NOMO-1 (cell line): ENCODE measurements around the gene SRSF7.
"Not testable (repeated sequence)": the region's sequence is repeated elsewhere in the genome, so short reads cannot be mapped to it uniquely, and the experiment has no call there.

Experiments used
- DNase-seq, 2 experiments: peaks; one replicate each; lab custom pipeline; 2025; ENCODE audit not compliant: unreplicated experiment in 2 of 2; lab: John Stamatoyannopoulos, UW

The SRSF7 gene

DNA sequence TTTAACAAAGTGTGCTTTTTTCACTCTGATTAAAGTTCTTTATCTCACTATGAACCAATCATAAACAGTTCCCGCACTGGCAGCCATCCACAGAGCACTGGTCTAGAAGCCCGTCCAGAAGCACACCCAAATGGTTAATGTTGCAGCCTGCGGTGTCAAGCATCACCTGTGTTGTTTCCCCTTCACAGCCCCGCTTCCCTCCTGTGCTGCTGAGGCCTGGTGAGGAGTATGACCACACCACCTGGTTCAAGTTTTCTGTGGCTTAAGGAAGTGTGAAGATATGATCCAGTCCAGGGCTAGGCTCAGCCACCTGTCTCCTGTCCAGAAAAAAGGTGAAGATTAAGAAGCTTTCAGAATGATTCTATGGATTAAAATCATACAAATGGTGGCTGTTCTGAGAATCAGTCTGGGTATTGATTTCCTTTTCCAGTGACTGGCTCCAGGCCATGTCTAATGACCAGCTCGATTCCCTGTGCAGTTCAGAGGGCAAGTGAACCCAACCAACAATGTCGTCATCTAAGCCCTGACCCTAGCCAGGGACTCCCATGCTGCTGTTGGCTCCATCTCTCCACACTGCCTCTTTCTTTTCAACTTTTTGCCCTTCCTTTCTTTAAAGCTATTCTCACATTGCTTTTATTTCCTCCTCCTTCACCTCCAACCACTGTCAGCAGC lies 17.7 kb downstream of the SRSF7 start:
- DNase-seq: no peak

DNA sequence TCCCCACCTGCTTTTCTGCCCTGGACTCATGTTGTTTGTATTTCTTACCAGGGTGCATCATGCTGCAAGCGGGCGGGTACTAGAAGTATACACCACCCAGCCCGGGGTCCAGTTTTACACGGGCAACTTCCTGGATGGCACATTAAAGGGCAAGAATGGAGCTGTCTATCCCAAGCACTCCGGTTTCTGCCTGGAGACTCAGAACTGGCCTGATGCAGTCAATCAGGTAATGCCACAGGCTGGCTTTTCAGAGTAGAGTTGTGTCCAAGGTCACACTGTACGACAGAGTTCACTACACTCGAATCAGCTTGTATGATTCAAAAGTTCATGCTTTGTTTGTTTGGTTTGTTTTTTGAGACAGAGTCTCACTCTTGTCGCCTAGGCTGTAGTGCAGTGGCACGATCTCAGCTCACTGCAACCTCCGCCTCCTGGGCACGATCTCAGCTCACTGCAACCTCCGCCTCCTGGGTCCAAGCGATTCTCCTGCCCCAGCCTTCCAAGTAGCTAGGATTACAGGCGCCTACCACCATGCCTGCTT lies 19.4 kb downstream of the SRSF7 start:
- DNase-seq: no peak

DNA sequence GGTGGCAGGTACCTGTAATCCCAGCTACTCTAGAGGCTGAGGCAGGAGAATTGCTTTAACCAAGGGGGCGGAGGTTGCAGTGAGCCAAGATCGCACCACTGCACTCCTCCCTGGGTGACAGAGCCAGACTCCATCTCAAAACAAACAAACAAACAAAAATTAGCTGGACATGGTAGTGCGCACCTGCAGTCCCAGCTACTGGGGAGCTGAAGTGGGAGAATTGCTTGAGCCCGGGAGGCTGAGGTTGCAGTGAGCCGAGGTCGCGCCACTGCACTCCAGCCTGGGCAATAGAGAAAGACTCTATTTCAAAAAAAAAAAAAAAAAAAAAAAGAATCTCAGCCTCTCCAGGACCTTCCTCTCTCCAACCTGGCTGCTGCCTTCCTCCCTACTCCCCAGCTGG lies 20.1 kb downstream of the SRSF7 start:
- DNase-seq: no peak

DNA sequence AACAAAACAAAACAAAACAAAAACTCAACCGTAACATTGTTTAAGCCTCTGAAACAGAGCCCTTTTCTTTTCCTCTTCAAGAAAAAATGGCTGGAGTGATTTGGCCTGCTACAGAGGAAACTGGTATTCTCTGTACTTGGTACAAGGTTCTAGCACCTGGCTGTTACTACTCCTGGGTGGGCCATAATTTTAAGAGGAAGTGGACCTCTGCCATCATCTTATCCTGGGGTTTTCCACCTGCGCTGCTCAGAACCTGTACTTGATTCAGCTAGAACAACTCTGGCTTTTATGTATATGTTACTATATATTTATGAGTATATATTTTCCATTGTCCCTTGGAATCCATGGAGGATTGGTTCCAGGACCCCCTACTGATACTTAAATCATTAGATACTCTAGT lies 22.5 kb downstream of the SRSF7 start:
- DNase-seq: no peak

DNA sequence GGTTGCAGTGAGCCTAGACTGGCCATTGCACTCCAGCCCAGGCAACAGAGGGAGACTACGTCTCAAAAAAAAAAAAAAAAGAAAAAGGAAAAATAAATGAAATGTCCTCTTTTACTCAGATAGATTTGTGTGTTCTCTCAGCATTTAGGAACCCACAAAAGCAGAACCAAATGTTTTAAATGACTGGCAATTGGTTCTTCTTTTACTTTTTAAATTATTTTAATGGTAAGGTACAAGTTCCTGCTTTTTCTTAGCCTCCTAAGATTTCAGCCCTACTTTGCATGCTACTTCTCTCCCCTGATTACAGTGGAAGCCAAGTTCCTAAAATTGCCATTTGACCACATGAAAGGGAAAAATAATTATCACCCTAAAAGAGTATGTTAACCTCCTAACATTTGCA lies 23.5 kb downstream of the SRSF7 start:
- DNase-seq: peak in 1 of 2 experiments; percentile 31

DNA sequence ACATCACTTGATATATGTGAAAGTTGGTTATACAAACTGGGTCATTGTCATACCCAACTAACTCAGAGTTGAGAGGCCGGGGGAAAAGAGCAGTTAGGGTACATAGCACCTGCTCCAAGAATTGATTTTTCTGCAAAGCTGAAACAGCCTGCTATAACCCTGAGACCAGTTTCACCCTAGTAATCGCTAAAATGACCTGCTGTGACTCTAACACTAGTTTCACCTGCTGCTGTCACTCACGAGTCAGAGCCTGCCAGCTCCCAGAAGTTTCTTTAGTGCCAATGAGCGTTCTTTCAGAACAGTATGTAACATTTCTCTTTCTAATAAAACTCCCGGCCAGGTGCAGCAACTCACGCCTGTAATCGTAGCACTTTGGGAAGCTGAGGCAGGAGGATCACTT lies 28.0 kb downstream of the SRSF7 start:
- no peak for DNase-seq

DNA sequence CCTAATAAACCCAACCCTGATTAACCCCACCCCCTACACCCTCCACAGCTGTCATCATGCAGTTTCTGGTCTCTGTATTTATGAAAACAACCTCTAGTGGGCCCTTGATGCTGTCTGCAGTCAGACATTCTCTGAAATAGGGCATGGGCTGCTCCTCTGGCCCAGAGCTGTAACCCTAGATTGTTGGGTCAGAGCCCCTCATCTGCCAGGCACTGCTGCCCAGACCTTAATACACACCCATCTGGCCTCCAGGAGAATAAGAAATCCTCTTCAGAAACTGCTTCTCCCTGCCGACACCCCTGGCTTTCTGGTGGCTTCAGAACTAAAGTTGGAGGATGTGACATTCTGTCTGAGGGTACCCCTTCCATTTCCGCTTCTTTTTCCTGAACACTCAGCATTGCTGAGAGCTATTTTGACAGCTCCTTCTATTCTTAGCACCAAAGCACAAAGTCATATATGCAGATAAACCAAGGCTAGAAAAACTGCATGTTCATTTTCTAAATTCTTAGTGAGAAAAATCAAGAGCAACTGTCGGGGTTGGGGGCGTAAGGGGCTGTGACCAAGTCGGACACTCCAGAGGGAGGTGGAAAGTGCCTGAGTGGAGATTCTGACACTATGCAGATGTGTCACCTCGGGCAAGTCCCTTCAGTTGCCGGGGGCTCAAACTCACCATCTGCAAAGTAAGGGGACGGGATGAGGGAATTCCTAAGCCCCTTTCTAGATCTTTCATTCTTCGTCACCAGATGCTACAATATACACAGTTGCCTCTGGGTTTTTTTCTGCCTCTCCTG lies 28.7 kb downstream of the SRSF7 start:
- no peak for DNase-seq

DNA sequence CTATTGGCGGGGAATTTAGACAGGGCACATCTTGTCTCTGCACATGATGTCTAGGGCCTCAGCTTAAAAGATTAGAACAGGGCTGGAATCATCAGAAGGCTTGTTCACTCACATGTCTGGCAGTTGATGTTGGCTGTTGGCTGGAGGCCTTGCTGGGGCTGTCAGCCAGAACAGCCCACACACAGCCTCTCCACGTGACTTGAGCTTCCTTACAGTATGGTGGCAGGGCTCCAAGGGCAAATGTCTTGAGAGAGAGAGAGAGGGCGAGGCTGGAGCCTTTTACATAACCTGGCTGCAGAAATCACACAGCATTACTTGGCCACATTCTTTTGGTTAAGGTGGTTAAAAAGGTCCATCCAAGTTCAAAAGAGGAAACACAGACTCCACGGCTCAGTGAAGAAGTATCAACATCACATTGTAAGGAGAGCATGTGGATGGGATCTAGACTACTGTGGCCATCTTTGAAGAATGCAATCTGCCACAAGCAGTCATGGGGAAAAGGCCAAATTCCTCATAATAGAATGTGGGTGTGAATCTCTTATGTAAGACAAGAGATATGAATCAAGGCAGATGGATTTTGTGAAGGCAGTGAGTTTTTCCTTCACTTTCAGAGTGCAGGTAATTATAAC lies 30.4 kb downstream of the SRSF7 start:
- no peak for DNase-seq

DNA sequence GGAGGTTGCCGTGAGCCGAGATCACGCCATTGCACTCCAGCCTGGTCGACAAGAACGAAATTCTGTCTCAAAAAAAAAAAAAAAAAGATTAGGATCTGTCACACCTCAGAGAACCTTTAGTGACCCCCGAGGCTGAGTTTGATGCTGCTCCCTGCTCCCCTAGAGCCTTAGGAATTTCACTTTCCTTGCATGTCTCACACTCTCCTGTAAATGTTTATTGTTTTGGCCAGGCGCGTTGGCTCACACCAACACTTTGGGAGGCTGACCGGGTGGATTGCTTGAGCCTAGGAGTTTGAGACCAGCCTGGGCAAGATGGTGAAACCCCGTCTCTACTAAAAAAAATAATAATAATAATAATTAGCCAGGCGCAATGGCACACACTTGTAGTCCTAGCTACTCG lies 31.5 kb downstream of the SRSF7 start:
- DNase-seq: no peak

DNA sequence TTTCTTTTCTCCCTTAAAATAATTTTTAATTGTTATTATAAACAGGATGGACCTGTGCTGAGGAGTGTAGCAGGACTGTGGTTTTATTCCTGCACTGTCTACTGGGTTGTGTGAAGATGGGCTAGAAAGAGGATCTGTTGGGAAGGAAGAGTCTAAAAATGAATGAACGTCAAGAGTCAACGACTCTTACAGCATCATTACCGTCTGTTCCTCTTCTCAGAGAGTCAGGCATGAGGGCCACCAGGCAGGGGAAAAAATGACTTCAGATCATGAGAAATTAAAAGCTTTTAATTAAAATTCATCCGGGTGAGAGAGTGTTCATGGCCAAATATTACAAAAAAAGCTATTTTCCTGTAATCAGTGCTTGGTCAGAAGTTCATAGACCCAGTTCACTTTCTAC lies 32.6 kb downstream of the SRSF7 start:
- DNase-seq: no peak

DNA sequence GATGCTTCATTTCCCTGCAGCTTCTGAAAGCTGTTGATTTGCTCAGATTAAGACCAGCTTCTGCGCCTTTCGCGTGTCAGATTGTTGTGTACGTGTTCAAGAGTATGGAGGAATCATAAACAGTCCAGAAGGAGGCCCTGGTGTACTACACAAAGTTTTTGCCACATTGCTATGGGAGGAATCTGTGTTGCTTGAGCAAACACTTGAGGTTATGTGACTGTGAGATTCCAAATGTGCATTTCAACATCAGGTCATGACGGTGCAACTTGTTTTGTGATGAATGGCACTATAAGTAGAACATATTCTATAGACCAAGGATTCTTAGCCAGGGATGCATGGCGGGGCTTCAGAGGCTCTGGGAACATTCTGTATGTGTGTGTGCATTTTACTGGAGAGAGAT lies 35.0 kb downstream of the SRSF7 start:
- peak in 1 of 2 experiments; percentile 31 for DNase-seq

DNA sequence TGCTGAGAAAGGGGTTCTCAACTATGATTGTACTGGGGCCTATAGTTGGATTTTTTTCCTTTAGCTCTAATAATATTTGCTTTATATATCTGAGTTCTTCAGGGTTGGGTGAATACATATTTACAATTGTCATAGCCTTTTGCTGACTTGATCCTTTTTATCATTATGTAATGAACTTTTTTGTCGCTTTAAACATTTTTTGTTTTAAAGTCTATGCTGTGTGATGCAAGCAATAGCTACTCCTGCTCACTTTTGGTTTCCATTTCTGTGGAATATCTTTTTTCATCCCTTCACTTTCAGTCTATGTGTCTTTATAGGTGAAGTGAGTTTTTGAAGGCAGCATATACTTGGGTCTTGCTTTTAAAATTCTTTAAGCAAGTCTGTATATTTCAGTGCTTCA lies 36.2 kb downstream of the SRSF7 start:
- not testable (repeated sequence) for DNase-seq

DNA sequence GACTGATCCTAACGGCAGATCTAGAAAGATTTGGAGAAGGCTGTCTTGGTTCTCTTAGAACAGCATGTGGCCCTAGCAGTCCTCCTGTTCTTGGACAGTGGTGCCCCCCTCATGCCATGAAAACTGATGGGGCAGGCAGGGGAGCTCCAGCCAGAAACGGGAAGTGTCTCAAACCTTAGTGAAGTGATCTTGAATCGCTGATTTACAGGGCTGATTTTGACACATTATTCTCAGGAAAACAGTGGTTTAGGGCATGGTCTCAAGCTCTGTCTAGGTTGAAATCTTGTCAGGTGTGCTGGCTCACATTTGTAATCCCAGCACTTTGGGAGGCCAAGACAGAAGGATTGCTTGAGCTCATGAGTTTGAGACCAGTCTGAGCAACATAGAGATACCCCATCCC lies 37.8 kb downstream of the SRSF7 start:
- peak in 1 of 2 experiments; percentile 5 for DNase-seq

DNA sequence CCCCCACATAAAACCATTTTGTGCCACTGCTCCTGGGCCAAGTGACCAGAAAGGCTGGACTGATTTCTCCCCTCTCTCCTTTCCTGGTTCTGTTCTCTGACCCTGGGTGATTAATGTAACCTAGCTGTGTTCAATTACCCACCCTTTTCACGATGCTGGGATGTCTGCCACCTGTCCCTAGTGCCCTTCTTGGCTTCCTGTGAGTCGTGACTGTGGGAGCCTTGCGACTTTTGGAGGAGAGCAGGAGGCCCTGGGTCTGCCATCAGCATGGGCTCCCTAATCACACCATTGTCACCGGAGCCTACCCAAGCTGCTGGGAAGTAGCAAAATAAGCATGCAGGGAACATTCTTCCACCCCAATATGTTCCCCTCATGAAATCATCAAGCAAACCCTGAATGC lies 38.3 kb downstream of the SRSF7 start:
- no peak for DNase-seq

DNA sequence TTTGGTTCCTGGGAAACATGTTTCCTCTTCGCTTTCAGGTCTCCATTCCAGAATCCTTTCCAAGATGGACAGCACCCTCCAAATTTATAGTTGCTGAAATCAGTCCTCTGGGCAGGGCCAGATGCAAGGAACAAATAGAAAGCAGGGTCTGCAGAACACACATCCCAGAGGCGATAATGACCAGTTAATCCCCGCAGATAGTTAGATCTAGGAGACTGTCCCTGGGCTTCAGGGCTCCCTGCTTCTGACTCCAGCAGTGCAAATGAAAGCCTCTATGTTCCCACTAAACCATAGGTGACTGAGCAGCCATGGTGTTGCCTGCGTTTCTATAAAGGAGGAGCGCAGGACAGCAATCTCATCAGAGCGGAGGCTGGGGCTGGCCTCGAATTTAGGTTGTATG lies 38.7 kb downstream of the SRSF7 start:
- no peak for DNase-seq

DNA sequence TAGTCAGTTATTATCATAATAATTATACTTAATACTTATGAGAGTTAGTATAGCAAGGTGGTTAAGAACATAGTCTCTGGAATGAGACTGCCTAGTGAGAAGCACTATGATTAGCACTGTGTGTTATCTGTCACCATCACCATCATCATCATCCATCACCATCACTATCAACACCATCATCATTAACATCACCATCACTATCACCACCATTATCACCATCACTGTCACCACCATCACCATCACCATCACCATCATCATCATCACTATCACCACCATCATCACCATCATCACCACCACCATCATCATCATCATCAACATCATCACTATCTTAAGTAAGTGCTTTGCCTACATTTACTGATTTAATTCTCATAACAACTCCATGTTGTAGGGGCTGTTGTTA lies 39.6 kb downstream of the SRSF7 start:
- DNase-seq: no peak

DNA sequence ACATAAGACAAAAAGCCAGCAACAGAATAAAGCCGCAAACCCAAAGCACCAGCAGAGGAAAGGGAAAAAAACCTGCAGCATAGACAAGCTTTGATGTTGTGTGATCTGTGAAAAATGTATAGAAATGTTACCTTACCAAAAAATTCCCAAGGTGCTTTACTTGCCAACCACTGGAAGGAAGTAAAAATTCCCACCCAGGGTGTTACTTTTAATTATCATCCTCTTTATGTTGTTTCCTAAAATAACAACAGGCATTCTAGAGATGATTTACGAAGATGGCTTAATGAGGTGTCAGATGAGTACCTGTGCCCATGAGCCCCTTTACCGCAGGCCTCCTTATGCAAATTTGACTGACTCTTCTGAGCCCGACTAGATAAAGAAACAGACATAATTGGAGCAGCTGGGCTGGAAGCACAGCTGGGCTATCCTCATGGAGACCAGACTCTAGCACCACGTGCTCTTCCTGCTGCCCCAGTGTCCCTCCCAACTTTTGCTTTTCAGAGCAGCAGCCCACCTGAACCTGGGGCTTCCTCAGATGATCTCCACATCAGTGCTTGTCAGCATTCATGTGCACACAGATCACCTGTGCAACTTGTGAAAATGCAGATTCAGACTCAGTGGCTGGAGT lies 41.5 kb downstream of the SRSF7 start:
- DNase-seq: no peak

DNA sequence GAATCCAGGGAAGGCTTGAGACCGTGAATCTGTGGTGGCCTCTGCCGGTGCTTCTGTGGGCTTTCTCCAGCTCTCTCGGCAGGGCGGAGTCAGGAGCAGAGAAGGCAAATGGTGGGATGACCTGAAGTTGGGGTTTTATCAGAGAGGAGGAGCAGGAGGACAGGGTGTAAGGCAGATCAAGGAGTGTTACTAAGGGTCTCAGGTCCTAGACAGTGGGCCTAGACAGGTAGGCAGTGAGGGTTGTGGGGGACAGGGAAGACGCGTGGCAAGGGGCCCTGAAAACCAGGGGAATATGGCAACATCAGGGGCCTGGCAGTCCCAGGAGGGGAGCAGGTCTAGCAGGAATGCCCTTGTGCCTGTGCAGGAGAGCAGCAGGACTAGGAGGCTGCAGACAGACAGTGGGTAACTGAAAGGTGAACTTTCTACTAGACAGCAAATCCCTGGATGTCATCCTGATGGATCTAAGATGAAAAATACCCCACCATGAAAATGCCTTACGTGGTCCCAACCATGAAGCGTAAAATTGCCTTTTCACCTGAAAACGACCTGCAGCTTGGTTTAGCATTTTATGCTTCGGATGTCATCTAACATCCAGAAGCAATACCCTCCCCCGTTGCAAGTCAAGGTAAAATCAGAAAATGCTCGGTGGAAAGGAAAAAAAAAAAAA lies 42.1 kb downstream of the SRSF7 start:
- no peak for DNase-seq

DNA sequence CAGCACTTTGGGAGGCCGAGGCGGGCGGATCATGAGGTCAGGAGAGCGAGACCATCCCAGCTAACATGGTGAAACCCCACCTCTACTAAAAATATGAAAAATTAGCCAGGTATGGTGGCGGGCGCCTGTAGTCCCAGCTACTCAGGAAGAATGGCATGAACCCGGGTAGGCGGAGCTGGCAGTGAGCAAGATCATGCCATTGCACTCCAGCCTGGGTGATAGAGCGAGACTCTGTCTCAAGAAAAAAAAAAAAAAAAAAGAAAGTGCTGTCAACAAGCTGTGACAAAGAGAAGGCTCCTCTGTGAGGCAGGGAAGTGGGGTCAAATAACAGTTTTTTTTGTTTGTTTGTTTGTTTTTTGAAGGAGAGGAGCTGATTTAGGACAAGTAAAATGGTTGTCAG lies 42.7 kb downstream of the SRSF7 start:
- DNase-seq: not testable (repeated sequence)

DNA sequence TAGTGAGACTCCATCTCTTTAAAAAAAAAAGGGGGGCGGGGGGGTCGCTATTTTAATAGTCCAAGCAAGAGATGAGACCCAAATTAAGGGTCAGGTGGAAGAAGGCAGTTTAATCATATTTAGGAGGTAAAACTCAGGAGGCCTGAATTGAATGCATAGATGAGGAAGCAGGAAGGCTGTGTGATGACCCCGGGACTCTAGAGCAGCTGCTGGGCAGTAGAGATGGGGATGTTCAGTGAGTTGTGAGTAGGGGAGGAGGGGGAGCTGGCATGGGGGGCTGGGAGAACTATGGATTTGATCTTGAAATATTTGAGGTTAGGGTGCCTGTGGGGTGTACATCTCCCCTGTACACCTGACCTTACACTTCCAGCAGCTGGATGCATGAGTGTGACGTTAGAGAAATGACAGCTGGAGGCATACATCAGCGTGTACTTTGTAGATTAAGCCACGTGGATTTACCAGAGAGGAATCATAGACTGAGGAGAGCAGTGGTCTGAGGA lies 44.3 kb downstream of the SRSF7 start:
- no peak for DNase-seq

DNA sequence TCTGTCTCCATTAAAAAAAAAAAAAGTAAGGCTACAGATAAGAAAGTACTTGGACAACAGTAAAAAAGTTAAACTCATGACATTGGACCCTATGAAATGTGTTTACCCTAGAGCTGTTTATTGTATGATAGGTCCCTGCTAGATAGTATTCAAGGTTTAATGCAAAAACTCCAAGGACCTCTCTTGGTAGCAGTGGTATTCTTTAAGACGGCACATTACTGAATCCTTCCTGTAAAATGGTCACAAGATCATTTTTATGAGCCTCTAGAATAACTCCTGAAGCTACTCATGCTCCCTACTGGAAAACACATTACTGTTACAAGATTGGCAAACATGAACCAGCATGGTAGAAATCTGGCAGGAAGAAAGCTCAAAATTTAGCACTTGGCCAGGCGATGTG lies 46.5 kb downstream of the SRSF7 start:
- no peak for DNase-seq
